ENCODE measurements around the gene GNB4.

The GNB4 gene

DNA sequence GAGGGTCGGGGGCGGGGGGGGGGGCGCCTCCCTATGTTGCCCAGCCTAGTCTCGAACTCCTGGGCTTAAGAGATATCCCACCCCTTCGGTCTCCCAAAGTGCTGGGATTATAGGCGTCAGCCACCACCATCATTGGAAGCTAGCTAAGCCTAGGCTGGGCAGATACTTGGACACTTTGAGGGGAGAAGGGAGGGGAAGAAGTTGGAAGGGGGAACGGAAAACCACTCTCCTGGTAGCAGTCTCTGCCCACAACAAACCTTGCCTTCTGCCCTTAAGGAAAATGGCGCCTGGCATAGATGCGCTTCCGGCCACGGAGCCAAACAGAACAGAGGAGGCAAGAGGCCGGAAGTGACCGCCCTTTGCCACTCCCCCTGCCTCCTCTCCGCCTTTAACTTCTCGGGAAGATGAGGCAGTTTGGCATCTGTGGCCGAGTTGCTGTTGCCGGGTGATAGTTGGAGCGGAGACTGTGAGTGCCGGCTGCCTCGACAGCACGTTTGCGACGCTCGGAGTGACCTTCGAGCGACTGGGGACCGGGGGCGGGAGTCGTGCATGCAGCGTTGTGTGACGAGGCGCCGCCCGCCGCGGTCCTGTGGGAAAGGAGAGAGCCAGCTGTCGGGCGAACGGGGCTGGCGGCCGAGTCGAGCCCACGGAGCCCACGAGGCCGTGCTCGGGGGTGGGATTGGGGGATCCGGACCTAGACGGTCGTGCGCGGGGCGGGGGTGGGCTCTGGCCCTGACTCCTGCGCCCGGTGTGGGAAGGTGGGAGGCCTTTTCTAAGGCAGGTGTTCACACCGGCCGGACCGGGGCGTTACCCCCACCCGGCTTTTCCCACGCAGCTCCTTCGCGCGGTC is 103.7 kb downstream of the GNB4 start, which contains the start of gene MFN1:
MFN1 (plus strand) TSS at position 365 of the 850 bp plus-strand sequence. CDS start 1,143 bp downstream, outside the sequence.
- Mint-ChIP-seq H3K4me1 (peaks cover 32% of the 10 kb centered on the region), H3K4me3 (peak within 1 kb of the TSS; percentile 100), H3K27me3 (no peaks in the 10 kb centered on the region), H3K27ac (peak within 1 kb of the TSS; percentile 96), H3K36me3 (peaks cover 10% of the 10 kb centered on the region), H3K9me3 (no peaks in the 10 kb centered on the region)

Measured in activated naive CD4-positive, alpha-beta T cell treated with anti-CD3 and anti-CD28 coated beads, Interleukin-2, amount 50 U/mL, for 24 hours (primary cell).